DOHH2 (cell line): ENCODE measurements around the gene GALNT2.

Source experiments
- EZH2phosphoT487 ChIP-seq: fragments of 200-600 bp; sonication (generic); IDR thresholded peaks from 2 replicates; pipeline ENCODE4 v1.6.1; 2017; ENCODE audit warnings: borderline replicate concordance, mild to moderate bottlenecking, antibody characterized with exemption, low read length, moderate library complexity, mixed read lengths
- TF ChIP-seq, protein P1 (sequence below): fragments of 200-600 bp; sonication (generic); IDR thresholded peaks from one replicate; pipeline ENCODE4 v1.5.1; 2014; ENCODE audit warnings: antibody characterized with exemption, mild to moderate bottlenecking, low read depth, low read length; ENCODE audit not compliant: poor library complexity, severe bottlenecking

- TF ChIP-seq, protein P1, sequence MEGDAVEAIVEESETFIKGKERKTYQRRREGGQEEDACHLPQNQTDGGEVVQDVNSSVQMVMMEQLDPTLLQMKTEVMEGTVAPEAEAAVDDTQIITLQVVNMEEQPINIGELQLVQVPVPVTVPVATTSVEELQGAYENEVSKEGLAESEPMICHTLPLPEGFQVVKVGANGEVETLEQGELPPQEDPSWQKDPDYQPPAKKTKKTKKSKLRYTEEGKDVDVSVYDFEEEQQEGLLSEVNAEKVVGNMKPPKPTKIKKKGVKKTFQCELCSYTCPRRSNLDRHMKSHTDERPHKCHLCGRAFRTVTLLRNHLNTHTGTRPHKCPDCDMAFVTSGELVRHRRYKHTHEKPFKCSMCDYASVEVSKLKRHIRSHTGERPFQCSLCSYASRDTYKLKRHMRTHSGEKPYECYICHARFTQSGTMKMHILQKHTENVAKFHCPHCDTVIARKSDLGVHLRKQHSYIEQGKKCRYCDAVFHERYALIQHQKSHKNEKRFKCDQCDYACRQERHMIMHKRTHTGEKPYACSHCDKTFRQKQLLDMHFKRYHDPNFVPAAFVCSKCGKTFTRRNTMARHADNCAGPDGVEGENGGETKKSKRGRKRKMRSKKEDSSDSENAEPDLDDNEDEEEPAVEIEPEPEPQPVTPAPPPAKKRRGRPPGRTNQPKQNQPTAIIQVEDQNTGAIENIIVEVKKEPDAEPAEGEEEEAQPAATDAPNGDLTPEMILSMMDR = no peak
- TF ChIP-seq EZH2phosphoT487 = no peak
Observed at GRCh38 chr1:230105754-230106625, 39.0 kb downstream of the GALNT2 start.
